OCI-LY7 (cell line): ENCODE results near the gene QKI.

Experiments
- EZH2phosphoT487 ChIP-seq: fragments of 200-600 bp; sonication (generic); IDR thresholded peaks from 2 replicates; pipeline ENCODE4 v1.6.1; 2018; ENCODE audit warnings: low read depth, borderline replicate concordance, mild to moderate bottlenecking, mixed run types, antibody characterized with exemption, low read length, moderate library complexity, mixed read lengths
- TF ChIP-seq, protein P1 (sequence below): fragments of 200-600 bp; sonication (generic); conservative IDR thresholded peaks from 2 replicates; pipeline ENCODE4 v1.5.1; 2014; ENCODE audit warnings: mild to moderate bottlenecking, antibody characterized with exemption, low read length, moderate library complexity, mixed read lengths

GRCh38 chr6:163408352-163408991 lies 6.0 kb upstream of the QKI start:
- TF ChIP-seq, protein P1, sequence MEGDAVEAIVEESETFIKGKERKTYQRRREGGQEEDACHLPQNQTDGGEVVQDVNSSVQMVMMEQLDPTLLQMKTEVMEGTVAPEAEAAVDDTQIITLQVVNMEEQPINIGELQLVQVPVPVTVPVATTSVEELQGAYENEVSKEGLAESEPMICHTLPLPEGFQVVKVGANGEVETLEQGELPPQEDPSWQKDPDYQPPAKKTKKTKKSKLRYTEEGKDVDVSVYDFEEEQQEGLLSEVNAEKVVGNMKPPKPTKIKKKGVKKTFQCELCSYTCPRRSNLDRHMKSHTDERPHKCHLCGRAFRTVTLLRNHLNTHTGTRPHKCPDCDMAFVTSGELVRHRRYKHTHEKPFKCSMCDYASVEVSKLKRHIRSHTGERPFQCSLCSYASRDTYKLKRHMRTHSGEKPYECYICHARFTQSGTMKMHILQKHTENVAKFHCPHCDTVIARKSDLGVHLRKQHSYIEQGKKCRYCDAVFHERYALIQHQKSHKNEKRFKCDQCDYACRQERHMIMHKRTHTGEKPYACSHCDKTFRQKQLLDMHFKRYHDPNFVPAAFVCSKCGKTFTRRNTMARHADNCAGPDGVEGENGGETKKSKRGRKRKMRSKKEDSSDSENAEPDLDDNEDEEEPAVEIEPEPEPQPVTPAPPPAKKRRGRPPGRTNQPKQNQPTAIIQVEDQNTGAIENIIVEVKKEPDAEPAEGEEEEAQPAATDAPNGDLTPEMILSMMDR: no peak
- no peak for TF ChIP-seq EZH2phosphoT487
